Activated T-helper 2 cell treated with anti-CD3 and anti-CD28 coated beads, Interferon-gamma antibody, Interleukin-2, Interleukin-4, amounts not matched to agents 10 μg/mL and 5 μg/mL and 100 μg/mL, durations not matched to agents 14 hours and 24 hours and 36 hours (primary cell): ENCODE data around the gene LURAP1L. TPM values are rescaled to one million over a fixed set of nuclear protein-coding genes. Genes with fewer than 3 reads are reported as not detected.

Source experiments
- DNase-seq: peaks from one replicate; pipeline ENCODE4 v3.0.0; 2021; ENCODE audit warnings: low spot score
- H3K27ac Mint-ChIP-seq: one replicate; pipeline ENCODE4 v1.8.0; 2021; ENCODE audit warnings: mixed read lengths
- H3K27me3 Mint-ChIP-seq: one replicate; pipeline ENCODE4 v1.8.0; 2021; ENCODE audit warnings: low read depth, mixed read lengths
- H3K36me3 Mint-ChIP-seq: one replicate; pipeline ENCODE4 v1.8.0; 2021; ENCODE audit warnings: low read depth, mixed read lengths
- H3K4me1 Mint-ChIP-seq: one replicate; pipeline ENCODE4 v1.8.0; 2021; ENCODE audit warnings: low read depth, mixed read lengths
- H3K4me3 Mint-ChIP-seq: one replicate; pipeline ENCODE4 v1.8.0; 2021; ENCODE audit warnings: low read depth, mild to moderate bottlenecking, moderate library complexity, mixed read lengths
- H3K9me3 Mint-ChIP-seq: one replicate; pipeline ENCODE4 v1.8.0; 2021; ENCODE audit warnings: mixed read lengths
- intact Hi-C: fragments of 100-400 bp; cut with micrococcal nuclease; formaldehyde crosslinking; loops from one replicate; pipeline ENCODE4 v1.15.1; 2023
- total RNA-seq: library from RNA; stranded (reverse); gene quantifications from 2 replicates; pipeline ENCODE4 v1.2.3, GENCODE V29; 2022

The LURAP1L gene
- total RNA-seq, 1 donor from 2014 or later, result not detected

DNA sequence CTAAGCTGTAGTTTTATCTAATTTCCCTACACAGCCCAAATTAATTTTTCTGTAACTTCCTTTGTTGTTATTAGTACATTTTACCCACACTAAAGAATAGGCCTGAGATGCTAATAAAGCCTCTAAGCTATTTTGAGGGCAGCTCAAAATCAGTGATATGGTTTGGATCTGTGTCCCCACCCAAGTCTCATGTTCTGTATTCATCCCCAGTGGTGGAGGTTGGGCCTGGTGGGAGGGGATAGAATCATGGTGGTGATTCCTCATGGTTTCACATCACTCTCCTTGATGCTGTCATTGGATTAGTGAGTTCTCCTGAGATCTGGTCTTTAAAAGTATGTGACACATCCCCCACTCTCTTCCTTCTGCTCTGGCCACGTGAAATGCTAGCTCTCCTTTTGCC, 27.3 kb downstream of the LURAP1L start:
- no peak for DNase-seq
- intact Hi-C loops, result no loop called here
- no peaks in the 10 kb centered on the region for H3K36me3 Mint-ChIP-seq
- no peaks in the 10 kb centered on the region for H3K27me3 Mint-ChIP-seq
- H3K9me3 Mint-ChIP-seq, result peaks cover 14% of the 10 kb centered on the region
- H3K4me1 Mint-ChIP-seq, result no peaks in the 10 kb centered on the region
- no peak overlapping the region for H3K27ac Mint-ChIP-seq
- H3K4me3 Mint-ChIP-seq, result no peak overlapping the region

- Mint-ChIP-seq H3K4me1 (no peaks in the 10 kb centered on the region), H3K27me3 (no peaks in the 10 kb centered on the region), H3K27ac (no peak overlapping the region), H3K9me3 (peaks cover 7% of the 10 kb centered on the region), H3K4me3 (no peak overlapping the region), H3K36me3 (no peaks in the 10 kb centered on the region)
- intact Hi-C loops, result no loop called here
- no peak for DNase-seq
These were observed 33.7 kb downstream of the LURAP1L start for GRCh38 chr9:12808569-12808968.

DNA sequence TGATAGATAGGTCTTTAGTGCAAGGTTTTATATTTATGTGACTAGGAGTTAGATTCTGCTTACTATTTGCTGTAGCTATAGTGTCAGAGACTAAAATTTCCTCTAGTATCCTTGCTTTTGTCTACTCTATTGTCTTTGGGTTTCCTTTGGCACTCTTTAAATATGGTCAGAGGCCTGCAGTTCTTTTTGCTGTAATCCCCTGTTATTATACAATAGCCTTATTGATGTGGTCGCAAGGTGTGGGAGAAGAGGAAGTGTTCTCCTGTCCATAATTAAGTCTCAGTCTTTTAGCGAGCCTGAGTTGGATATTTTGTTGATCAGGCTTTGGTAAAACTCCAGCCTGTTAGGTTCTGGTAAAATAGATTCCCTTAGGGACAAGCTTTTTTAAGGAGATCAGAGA, 34.9 kb downstream of the LURAP1L start:
- H3K4me3 Mint-ChIP-seq, result no peak overlapping the region
- H3K4me1 Mint-ChIP-seq, result no peaks in the 10 kb centered on the region
- no peak for DNase-seq
- peaks cover 12% of the 10 kb centered on the region for H3K9me3 Mint-ChIP-seq
- H3K36me3 Mint-ChIP-seq, result no peaks in the 10 kb centered on the region
- no peaks in the 10 kb centered on the region for H3K27me3 Mint-ChIP-seq
- intact Hi-C loops, result no loop called here
- no peak overlapping the region for H3K27ac Mint-ChIP-seq

DNA sequence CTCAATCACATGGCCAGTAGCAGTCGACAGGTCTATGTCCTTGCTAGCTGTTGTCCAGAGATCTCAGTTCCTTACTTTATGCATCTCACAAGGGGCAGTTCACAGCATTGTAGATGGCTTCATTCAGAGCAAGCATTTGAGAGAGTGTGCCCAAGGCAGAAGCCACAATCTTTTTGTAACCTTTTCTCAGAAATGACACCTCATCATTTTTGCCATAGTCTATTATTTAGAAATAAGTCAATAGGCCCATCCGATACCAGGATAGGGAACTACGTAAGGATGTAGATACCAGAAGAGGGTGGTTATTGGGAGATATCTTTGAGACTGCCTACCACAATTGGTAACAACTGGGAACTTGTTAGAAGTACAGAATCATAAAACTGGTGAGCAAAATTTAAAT, 37.1 kb downstream of the LURAP1L start:
- H3K9me3 Mint-ChIP-seq, result peaks cover 7% of the 10 kb centered on the region
- no peak overlapping the region for H3K4me3 Mint-ChIP-seq
- H3K27ac Mint-ChIP-seq, result no peak overlapping the region
- H3K36me3 Mint-ChIP-seq, result no peaks in the 10 kb centered on the region
- no peaks in the 10 kb centered on the region for H3K27me3 Mint-ChIP-seq
- no peaks in the 10 kb centered on the region for H3K4me1 Mint-ChIP-seq
- intact Hi-C loops, result no loop called here
- DNase-seq, result no peak

DNA sequence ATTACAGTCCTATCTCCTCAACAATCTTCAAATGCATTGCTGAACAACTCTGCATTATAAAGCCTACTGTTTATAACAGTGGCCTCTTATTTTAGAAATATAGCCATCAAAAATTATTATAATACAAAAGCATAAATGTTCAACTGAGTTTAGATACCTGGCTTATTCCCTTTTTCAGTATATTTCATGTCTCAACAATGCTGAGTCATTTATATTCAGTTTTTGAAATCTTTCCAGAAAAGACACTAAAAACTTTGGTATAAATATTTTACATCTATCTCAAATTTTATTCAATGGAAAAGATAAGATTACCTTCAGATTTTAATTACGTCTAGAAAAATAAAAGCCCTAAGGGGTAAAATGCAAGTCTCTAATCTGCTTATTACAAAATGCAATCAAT, 37.9 kb downstream of the LURAP1L start:
- peaks cover 6% of the 10 kb centered on the region for H3K9me3 Mint-ChIP-seq
- no peak overlapping the region for H3K4me3 Mint-ChIP-seq
- intact Hi-C loops, result no loop called here
- DNase-seq, result no peak
- H3K4me1 Mint-ChIP-seq, result no peaks in the 10 kb centered on the region
- no peaks in the 10 kb centered on the region for H3K27me3 Mint-ChIP-seq
- H3K36me3 Mint-ChIP-seq, result no peaks in the 10 kb centered on the region
- H3K27ac Mint-ChIP-seq, result no peak overlapping the region

DNA sequence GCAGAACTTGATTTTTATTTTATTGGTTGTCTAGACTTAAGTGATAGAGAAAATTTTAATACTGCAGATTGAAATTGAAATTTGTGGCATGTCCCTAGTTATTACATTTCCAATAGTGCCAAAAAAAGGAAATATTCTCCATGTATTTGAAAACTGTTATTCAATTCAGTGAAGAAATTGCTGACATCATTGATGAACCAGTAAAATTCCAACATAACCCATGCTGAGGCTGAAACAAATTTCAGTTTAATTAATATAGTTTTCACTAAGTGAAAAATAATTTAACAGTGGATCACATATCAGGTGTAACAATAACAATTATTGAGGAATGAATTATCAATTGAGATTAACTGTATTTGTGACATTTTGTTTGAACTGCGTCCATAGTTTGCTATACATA, 38.7 kb downstream of the LURAP1L start:
- no peak for DNase-seq

DNA sequence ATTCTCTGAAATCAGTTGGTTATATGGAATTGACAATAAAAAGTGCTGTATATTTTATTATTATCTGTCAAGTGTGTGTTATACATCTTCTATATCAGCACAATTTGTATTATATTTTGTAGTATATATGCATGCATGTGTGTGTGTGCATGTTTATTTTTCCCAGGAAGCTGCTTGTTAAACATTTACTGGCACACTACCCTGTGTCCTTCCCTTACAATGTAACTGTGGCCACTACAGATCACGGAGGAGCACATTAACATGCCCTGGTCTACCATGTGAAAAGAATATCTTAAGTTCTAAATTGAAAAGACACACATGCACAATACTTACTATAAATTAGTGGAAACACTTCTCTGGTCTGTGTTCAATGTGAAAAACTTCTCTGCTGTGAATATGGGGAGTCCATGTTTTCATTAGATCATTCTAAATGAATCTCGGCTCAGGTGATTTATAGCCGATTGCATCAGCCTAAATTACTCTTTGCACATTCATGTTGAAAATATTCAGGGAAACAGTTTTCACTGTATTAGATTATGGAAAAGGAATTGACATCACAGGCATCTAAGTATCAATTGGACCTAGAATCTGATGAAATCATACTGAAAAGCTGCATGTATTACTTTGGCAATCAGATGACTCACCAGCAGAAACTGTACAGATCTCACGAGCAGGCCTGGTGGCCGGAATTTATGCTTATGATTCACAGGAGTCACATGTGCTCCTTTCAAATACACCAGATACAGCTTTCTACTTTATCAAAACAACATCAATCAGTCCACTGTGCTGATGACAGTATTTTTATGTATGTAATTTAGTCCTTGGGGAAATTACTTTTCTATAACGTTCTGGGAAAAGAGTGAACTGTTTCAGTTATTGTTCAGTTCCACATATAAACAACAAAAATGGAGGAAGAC, 39.4 kb downstream of the LURAP1L start:
- intact Hi-C loops, result no loop called here
- no peak for DNase-seq
- H3K27ac Mint-ChIP-seq, result no peak overlapping the region
- no peaks in the 10 kb centered on the region for H3K36me3 Mint-ChIP-seq
- no peaks in the 10 kb centered on the region for H3K27me3 Mint-ChIP-seq
- peaks cover 8% of the 10 kb centered on the region for H3K9me3 Mint-ChIP-seq
- no peaks in the 10 kb centered on the region for H3K4me1 Mint-ChIP-seq
- H3K4me3 Mint-ChIP-seq, result no peak overlapping the region

More for the DNA sequence above, 38.7 kb downstream of the LURAP1L start:
- intact Hi-C loops, result no loop called here
- peaks cover 8% of the 10 kb centered on the region for H3K9me3 Mint-ChIP-seq
- H3K36me3 Mint-ChIP-seq, result no peaks in the 10 kb centered on the region
- H3K4me3 Mint-ChIP-seq, result no peak overlapping the region
- no peaks in the 10 kb centered on the region for H3K4me1 Mint-ChIP-seq
- no peak overlapping the region for H3K27ac Mint-ChIP-seq
- H3K27me3 Mint-ChIP-seq, result no peaks in the 10 kb centered on the region

DNA sequence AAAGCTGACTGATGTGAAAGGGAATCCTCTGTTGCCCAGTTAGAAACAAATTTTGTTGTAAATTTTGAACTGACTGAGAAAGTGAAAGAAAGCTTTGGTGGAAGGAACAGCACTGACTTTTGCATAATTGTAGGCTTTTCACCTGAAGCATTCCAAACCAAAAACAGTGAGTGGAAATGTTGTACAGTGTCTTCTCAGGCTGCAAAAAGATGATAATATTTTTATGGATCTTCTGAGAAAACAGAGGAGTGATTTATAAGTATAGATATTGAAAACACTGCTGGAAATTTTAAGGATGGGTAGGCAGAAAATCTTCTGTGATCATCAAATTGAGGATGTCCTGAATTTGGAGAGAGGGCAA, 40.0 kb downstream of the LURAP1L start:
- DNase-seq, result no peak
- Mint-ChIP-seq H3K27ac (no peak overlapping the region), H3K4me3 (no peak overlapping the region), H3K9me3 (peaks cover 8% of the 10 kb centered on the region), H3K36me3 (no peaks in the 10 kb centered on the region), H3K4me1 (no peaks in the 10 kb centered on the region), H3K27me3 (no peaks in the 10 kb centered on the region)
- intact Hi-C loops, result no loop called here

DNA sequence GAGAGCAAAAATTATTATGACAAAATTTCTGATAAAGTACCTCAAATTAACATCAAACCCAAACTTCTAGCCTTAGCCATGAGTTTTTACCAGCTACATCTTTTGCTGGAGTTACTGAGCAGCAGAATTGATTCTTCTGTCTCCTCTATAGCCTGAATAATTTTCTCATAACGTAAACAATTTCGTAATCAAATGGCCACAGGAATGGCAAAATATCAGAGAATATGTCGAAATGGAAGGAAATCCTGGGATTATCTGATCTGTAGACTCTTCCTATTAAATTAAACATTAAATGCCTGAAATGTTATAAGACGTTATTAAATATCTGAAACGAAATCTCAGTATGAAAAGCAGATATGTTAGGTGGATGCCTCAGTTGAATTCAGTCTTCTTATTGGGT, 41.1 kb downstream of the LURAP1L start:
- intact Hi-C loops, result no loop called here
- H3K9me3 Mint-ChIP-seq, result peaks cover 8% of the 10 kb centered on the region
- no peaks in the 10 kb centered on the region for H3K27me3 Mint-ChIP-seq
- H3K4me3 Mint-ChIP-seq, result no peak overlapping the region
- DNase-seq, result no peak
- no peaks in the 10 kb centered on the region for H3K4me1 Mint-ChIP-seq
- no peak overlapping the region for H3K27ac Mint-ChIP-seq
- no peaks in the 10 kb centered on the region for H3K36me3 Mint-ChIP-seq

DNA sequence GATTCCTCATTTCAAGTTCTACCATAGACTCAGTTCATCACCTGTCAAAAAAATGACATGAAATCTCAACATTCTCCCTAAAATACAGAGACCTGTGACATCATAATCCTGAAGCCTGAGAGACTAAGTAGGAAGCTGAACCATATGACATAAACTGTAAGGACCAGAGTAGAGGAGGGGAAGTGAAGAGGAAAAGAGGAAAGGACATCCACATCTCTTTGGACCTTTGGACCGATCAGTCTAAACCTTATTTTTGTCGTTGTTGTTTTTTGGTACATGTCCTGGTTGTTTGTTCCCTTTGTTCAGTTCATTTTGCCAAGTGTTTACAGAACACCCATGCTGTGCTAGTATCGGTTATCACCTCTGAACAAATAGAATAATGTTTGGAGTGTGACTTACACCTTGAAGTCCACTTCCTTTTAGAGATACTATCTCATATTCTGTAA, 41.9 kb downstream of the LURAP1L start:
- Mint-ChIP-seq H3K9me3 (peaks cover 8% of the 10 kb centered on the region), H3K36me3 (no peaks in the 10 kb centered on the region), H3K4me3 (no peak overlapping the region)

DNA sequence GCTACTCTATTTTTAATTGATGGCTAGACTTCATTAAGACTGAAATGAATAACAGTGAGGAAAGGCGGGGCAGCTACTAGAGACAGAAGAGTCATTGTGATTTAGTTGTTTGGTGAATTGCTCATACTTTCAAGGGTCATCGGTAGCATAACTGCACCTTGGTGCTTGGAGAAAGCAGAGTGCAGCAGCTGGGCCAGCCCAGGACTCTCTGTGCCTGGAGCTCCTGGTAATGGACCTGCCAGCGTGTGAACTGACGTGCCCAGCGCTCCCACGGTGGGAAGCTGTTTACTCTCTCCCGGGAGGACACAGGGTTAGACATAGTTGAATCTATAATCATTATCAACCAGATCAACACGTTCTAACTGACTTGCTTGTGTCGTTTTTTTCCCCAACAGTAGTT, 42.9 kb downstream of the LURAP1L start:
- Mint-ChIP-seq H3K4me3 (no peak overlapping the region), H3K27ac (no peak overlapping the region), H3K9me3 (peaks cover 8% of the 10 kb centered on the region), H3K36me3 (no peaks in the 10 kb centered on the region), H3K27me3 (no peaks in the 10 kb centered on the region), H3K4me1 (no peaks in the 10 kb centered on the region)
- DNase-seq, result no peak
- intact Hi-C loops, result no loop called here

More for the DNA sequence above, 41.9 kb downstream of the LURAP1L start:
- H3K27ac Mint-ChIP-seq, result no peak overlapping the region
- intact Hi-C loops, result no loop called here
- no peaks in the 10 kb centered on the region for H3K27me3 Mint-ChIP-seq
- H3K4me1 Mint-ChIP-seq, result no peaks in the 10 kb centered on the region
- no peak for DNase-seq

DNA sequence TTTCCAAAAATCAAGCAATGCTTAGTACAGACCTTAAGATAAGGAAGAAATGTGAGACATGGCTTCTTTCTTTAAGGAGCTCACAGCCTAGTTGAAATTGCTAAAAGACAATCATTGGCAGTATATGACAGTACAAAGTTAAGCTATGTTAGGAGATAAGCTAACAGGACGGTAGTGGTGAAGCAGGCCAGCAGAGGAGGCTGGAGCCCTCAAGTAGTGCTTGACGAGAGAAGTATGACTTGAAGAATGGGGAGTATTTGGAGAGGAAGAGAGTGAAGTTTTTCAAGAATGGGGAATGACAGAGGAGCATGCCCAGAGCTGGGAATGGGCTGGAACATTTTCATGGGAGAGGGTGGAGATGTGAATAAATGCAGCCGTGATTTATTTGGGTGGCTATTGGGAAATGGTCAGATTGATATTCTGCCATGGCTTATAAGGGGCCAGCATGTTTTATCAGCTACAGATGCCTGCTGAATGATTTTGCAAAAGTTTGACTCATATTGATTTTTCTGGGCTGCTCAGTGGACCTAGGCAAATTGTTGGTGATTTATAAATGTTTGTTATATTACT, 43.7 kb downstream of the LURAP1L start:
- peaks cover 8% of the 10 kb centered on the region for H3K9me3 Mint-ChIP-seq
- no peaks in the 10 kb centered on the region for H3K36me3 Mint-ChIP-seq
- H3K27me3 Mint-ChIP-seq, result no peaks in the 10 kb centered on the region
- H3K27ac Mint-ChIP-seq, result no peak overlapping the region
- H3K4me1 Mint-ChIP-seq, result no peaks in the 10 kb centered on the region
- DNase-seq, result no peak
- intact Hi-C loops, result no loop called here
- H3K4me3 Mint-ChIP-seq, result no peak overlapping the region

DNA sequence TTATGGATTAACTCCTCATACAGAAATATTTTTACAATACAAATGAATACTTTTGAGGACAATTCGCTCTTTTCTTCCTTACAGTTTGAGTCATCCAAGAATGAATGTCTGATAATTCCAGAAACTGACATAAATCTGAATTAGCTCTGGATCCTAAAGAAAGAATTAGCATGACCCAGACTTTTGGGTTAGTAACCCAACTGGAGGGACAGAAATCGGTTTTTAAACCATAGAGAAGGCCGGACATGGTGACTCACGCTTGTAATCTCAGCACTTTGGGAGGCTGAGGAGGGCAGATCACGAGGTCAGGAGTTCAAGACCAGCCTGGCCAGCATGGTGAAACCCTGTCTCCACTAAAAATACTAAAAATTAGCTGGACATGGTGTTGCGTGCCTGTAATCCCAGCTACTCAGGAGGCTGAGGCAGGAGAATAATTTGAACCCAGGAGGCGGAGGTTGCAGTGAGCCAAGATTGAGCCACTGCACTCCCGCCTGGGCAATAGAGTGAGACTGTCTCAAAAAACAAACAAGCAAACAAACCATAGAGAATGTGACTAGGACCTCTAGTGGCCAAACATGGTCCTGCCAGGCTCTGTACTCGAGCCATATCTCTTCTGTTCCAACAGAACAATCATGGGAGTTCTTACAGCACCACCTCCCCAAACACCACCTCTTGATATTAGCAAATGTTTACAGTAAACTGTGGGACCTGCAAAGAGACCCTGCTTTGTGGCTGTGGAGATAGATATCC, 44.8 kb downstream of the LURAP1L start:
- no peak overlapping the region for H3K27ac Mint-ChIP-seq
- H3K4me1 Mint-ChIP-seq, result no peaks in the 10 kb centered on the region
- no peak overlapping the region for H3K4me3 Mint-ChIP-seq
- H3K9me3 Mint-ChIP-seq, result peaks cover 4% of the 10 kb centered on the region
- H3K27me3 Mint-ChIP-seq, result no peaks in the 10 kb centered on the region
- intact Hi-C loops, result no loop called here
- DNase-seq, result no peak
- H3K36me3 Mint-ChIP-seq, result no peaks in the 10 kb centered on the region
